Ammon's horn (tissue), 1 donor: Measurements from ENCODE around the gene HOXA2.

Source experiments
- DNase-seq: peaks from one replicate; pipeline ENCODE4 v3.0.0-alpha.2; 2016; ENCODE audit warnings: low spot score

HOXA2 gene

DNA sequence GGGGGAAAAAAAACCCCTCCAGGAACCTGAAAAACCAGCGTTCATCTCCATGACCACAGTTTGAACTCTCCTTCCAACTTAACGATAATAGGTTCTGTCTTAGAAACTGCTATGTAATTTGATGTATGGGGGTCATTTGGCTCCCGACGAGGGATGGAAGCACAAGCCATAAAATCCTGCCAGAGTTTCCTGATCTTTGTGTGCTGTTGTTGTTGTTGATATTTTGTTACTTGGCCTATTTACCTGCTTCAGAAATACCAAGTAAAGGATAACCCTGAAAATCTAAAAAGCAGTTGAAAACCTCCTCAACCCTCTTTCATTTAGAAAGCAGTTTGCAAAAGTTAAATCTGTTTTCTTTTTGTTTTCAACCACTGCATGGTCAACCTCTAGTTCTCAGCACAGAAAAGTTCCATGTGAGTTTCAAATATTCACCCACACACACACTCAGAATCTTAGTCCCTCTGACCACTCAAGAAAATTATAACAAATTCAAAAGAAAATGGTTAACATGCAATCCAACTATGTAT is 9.3 kb upstream of the HOXA2 start:
- no peak for DNase-seq

GRCh38 chr7:27111042-27111750 is 8.7 kb upstream of the HOXA2 start:
- DNase-seq, result no peak

GRCh38 chr7:27110186-27111031 is 7.9 kb upstream of the HOXA2 start:
- no peak for DNase-seq

DNA sequence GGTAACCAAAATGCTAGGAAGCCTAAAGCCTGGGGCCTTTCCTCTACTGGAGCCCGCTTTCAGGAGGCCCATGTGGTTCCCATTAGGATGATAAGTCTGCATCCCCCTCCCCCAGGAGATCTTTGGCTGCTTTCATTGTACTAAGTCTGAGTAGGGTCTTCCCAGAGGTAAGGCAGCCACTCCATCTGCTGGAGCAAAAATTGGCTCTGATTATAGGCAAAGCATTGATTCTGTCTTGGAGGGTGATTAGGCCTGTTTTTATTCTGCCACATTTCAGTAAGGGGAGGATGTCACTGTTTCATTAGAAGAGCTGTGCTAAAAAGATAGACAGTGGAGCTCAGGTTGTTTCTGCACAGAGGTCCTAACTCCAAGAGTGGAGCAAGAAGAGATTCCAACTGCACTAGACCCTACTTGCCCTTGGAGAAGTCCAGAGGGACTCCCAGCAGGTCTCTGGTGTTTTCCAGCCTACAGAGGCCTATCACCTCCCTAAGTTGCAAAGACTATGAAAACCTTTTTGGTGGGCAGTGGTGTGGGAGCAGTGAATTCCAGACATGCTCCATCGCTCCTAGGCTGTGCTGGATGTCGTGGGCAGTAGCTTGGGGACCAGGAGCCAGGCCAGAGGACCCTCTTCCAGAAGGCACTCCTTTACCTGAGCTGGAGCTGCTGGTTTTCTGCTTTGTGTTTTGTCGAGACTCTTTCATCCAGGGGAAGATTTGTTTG is 7.1 kb upstream of the HOXA2 start:
- no peak for DNase-seq

DNA sequence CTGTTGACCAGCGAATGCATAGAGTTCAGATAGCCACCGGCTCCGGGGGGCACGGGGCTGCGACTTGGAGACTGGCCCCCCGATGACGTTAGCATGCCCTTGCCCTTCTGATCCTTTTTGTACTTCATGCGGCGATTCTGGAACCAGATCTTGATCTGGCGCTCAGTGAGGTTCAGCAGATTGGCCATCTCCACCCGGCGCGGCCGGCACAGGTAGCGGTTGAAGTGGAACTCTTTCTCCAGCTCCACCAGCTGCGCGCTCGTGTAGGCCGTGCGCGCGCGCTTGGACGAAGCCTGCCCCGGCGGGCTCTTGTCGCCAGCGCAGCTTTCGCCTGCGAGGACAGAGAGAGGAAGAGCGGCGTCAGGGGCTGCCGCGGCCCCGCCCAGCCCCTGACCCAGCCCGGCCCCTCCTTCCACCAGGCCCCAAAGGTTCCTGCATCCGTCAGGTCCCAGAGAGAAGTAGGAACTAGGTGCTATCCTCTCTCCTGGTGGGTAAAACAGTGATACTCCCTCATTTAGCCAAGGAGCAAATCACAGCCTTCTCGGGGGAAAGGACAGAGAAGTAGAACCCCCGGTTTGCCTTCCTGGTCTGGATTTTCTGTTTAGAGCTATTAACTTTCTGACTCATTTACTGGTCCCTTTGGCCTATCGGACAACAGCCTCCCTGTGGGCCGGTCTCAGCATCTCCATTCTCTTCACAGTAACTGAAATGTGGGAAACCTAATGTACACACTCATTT is 6.1 kb upstream of the HOXA2 start:
- DNase-seq, result no peak

DNA sequence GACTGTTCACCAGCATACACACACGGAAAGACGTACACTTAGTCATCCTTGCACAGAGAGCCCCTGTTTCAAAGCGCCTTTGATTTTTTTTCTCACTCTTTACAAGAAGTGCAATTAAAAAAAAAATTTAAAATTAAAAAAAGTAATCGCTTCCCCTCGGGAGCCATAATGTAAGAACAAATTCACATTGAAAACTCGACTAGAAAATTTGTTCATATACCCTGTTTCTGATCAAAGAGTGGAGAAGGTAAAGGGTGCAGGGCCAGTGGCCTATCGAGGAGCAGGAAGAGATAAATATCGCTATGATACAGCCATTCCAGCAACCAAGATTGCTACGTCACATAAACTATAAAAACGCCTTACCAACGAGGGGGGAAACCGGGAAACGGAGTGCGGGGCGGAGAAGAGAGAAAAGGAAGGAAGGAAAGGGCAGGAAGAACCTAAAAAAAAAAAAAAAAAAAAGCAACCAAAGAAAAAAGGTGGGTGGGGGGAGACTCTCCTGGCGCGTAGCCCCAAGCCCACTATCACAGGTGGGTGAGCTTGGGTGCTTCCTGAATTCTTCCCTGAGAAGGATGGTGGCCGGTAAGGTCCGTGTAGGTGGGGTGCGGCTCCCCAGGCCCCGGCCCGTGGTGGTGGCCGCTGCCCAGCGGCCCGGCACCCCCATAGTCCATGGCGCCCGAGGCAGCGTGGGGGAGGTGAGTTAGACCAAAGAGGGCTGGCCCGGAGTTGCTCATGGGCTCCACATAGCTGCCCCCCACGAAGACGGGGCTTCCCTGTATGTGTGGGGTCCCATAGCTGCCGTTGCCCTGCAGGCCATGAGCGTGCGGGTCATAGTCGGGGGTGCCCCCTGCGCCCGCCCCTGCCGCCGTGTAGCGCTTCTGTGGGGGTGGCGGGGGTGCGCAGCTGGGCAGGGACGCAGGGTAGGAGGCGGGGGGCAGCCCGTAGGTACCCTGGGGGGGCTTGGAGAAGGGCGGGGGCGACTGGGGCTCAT is 5.2 kb upstream of the HOXA2 start:
- no peak for DNase-seq

- no peak for DNase-seq
Observed at GRCh38 chr7:27106901-27107240, 4.4 kb upstream of the HOXA2 start.

DNA sequence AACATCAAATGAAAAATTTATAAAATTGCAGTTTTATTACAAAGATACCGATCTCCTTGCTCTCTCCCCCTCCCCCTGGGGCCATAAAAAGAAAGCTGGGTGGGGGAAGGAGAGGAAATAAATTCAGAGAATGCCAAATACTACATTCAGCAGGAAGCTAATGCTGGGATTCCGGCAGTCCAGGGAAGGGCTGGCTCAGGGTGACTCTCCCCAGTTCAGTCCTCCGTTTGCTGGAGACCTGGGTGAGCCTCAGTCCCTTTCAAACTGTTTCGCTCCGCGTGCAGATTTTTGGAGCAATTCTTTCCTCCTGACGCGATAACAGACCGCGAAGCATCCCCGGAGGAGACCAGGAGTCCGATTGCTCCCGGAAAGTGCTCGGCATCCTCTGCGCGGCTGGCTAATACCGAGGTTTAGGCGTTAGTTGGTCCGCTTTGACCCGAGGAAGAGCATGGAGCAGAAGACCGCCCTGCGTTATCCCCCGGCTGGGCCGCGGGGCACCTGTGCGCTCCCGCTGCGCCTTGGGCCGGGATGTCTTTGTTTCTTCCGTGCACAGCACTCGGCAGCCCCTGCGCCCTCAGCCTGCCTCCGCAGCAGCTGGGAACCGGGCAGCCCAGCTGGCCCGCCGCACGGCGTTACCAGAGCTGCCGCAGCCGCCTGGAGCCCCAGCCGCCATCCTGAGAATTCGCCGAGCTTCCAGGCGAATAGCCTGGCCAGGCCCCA is 3.9 kb upstream of the HOXA2 start:
- DNase-seq, result no peak

DNA sequence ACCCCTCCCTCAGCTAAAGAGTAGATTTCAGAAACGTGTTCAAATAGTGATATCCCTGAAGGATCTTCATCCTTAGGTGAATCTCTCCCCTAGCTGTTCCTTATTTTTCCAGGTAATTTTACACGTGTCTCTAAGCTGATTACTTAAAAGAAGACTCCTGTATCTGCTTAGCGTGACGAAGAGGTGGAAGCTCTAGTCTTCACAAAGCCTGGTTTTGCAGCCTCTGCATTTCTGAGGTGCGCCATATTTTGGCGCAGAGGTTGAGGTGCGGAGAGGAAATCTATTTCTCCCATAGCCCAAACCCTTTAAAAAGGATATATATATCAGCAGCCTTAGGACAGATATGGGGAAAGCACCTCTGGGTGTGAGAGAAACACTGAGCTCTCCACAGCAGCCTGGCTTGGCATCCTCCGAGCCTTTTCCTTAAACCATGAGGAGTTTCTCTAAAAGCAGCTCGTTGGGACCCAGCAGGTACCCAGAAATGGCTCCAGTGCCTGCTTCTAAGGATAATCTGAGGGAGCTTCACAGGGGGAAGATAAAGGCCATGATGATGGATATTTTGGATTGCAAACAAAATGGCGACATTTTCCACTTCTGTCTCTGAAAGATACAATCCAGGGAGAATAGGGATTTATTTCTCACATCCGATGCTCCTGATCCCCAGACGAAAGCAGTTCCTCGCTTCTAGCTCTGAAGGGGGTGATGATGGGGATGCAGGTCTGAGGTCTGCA is 3.0 kb upstream of the HOXA2 start:
- no peak for DNase-seq

DNA sequence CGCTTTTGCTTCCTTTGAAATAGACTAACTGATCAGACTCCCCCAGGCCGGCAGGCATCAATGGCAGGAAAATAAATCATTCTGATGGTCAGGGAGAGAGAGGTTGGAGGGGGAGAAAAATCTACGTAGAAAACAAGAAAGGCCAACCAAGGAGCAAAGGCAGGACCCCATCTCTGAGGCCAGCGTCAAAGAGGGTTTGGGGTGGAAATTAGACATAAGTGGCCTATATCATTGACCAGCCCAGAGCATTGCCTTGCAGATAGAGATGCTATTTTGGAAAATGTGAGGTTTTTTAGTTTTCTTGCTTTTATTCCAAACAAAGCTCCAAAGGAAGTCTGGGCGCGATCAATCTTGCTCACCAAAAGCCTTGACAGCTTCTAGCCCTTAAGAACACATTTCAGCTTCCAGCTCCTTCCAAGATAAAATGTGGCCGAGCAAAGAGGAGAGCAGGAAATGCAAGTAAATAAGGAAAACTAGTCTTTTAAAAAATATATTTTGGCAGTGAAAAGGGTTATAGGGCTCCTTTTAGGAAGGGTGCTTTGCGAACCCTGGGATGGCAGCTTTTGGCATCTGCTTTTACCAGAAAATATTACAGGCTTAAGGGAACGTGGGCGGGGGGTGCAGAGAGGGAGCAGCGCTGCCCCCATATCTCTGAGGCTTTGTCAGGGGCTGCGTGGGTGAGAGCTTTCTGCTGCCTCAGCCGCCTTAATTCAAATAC is 2.0 kb upstream of the HOXA2 start:
- DNase-seq, result no peak

- DNase-seq, result no peak
Observed at GRCh38 chr7:27103489-27104226, 1.2 kb upstream of the HOXA2 start.

DNA sequence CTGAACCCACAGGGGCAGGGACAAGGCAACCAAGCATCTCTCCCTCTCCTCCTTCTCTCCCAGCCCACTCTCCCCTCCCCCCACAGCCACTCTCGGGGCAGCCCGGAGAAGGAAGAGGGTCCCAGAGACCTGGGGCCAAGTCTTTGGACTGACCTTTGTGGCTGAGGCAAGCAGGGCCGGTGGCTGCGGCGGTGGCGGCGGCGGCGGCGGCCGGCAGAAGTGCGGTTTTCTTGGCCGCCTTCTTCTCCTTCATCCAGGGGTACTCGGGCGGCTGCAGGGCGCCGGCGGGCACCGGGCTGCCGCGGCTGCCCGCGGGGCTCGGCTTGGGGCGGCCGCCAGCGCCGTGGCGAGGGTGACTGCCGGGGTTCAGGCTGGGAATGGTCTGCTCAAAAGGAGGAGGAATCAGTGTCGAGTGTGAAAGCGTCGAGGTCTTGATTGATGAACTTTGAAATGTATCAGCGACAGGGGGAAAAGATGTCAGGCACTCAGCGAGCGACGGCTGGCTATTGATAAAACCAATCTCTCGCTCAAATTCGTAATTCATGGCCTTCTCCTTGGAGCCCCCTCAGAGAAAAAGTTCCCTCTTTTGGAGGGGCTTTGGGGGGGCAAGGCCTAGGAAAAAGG is 414 bp downstream of the HOXA2 start:
- no peak for DNase-seq

- no peak for DNase-seq
Observed at GRCh38 chr7:27101171-27101956, 1.1 kb downstream of the HOXA2 start.

DNA sequence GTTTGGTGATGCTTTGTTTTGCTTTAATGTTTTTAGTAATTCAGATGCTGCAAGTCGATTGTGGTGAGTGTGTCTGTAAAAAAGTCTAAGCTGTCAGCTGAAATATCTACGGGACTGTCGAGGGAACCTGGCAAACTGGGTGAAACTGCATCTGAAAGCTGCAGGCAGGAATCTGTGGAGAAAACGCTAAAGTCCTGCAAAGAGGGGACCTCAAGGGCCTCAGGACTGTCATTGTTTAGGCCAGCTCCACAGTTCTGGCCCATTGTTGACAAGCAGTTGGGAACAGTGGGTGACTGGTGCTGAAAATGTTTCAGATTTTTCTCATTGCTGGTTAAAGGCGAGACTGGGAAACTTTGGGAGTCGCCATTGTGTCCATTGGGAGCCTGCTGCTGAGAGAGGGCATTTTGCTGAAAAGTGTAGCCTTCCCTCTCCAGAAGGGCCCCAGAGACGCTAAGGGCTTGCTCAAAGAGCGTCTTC is 1.8 kb downstream of the HOXA2 start:
- no peak for DNase-seq

- DNase-seq, result no peak
Observed at GRCh38 chr7:27099453-27100370, 2.8 kb downstream of the HOXA2 start.
